Right lobe of liver (tissue), 4 donors: ENCODE results near the gene OGFOD3.

ENCODE experiments used
- CTCF ChIP-seq, 4 donors: fragments of 200-600 bp in 3 of 4; fragments of 450-650 bp in 1 of 4; IDR thresholded peaks; one replicate each; pipeline versions ENCODE4 v1.5.1 to v1.8.0; 2016 to 2022; ENCODE audit warnings: antibody characterized with exemption in 4 of 4, mild to moderate bottlenecking in 2 of 4
- POLR2A ChIP-seq: fragments of 450-650 bp; IDR thresholded peaks from one replicate; pipeline ENCODE4 v1.6.1; 2017; ENCODE audit warnings: antibody characterized with exemption, mild to moderate bottlenecking
- donor health status: DM: no; HTN: no; CAD: no.
- donor health status: DM: no; HTN: no; CAD: no.
- donor health status: DM: no; HTN: yes; CAD: no.

GRCh38 chr17:82369211-82369610 lies 49.2 kb downstream of the OGFOD3 start:
- TF ChIP-seq CTCF (IDR thresholded peaks at IDR 0.05) (no peak), POLR2A (no peak)
